ENCODE results near the gene DIAPH2. TPM values are rescaled to one million over a fixed set of nuclear protein-coding genes. Genes with fewer than 3 reads are reported as not detected.

DIAPH2 gene
- total RNA-seq, 1 experiment from 2014 or later = 20.4 TPM

DNA sequence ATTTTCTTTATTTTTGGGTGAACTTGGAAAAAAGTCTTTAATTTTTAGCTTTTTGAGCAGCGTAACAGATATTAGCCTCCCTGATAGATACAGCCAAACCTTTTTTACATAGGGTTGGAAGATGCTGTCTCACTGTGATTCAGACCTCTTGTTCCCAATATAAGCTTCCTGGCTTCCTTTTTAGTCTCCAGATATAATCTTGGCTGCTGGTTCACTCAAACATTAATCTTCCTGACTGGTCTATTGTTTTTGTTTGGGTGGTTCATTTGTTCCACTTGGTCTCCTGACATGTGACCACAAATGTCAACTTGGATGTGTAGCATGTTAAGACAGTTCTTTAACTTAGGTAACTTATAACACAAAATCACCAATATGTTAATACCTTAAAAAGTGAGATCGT lies 222.1 kb downstream of the DIAPH2 start:
- Histone ChIP-seq H3K27me3 (ENCODE audit: control insufficient read depth, insufficient read depth, low read length) (no peaks in the 10 kb centered on the region), H3K36me3 (replicated peaks; ENCODE audit: control insufficient read depth, insufficient read depth, low read length) (no peaks in the 10 kb centered on the region), H3K4me3 (ENCODE audit: insufficient read depth, low read depth, low read length) (no peak overlapping the region)
- DNase-seq = no peak

DNA sequence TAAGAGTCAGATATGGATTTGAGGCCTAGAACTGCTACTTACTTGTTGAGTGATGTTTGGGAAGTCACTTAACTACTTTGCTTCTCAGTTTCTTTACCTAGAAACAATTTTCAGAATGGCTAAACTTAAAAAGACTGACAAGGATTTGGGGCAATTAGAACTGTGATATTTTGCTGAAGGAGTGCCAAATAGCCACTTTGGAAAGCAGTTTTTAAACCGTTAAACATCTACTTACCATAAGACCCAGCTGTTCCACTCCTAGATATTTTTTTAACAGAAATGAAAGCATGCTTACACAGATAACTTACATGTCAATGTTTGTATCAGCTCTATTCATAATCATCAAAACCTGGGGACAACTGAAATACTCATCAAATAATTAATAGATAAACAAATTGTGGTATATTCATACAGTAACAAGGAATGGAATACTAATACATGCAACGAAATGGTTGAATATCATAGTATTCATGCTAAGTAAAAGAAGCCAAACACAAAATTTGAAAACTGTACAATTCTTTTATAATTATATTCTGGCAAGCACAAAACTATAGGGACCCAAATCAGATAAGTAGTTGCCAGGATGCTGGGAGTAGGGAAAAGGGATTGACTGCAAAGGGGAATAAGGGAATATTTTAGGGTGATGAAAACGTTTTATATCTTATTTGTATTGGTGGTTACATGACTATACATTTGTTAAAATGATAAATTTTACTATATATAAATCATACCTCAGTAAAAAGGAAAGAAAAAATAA lies 223.1 kb downstream of the DIAPH2 start:
- DNase-seq = no peak
- Histone ChIP-seq H3K27me3 (ENCODE audit: control insufficient read depth, insufficient read depth, low read length) (no peaks in the 10 kb centered on the region), H3K36me3 (replicated peaks; ENCODE audit: control insufficient read depth, insufficient read depth, low read length) (no peaks in the 10 kb centered on the region), H3K4me3 (ENCODE audit: insufficient read depth, low read depth, low read length) (no peak overlapping the region)

DNA sequence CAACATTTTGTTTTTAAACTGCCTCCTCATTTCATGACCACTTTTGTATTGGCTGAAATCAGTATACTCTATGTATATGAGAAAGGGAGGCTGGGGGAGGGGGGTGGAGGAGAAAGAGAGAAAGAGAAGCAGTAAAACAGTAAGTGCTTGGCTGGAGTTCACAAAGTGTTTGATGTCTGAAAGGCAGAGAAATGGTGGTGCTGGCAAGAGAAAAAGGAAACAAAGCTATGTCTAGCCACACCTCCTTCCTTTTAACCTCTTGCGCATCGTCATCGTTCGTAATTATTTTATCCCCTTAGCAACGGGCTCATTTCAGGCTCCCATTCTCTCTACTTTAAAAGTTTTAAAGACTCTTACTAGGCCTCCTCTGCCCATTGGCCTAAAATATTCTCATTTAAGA lies 224.6 kb downstream of the DIAPH2 start:
- DNase-seq = peak; percentile 1

DNA sequence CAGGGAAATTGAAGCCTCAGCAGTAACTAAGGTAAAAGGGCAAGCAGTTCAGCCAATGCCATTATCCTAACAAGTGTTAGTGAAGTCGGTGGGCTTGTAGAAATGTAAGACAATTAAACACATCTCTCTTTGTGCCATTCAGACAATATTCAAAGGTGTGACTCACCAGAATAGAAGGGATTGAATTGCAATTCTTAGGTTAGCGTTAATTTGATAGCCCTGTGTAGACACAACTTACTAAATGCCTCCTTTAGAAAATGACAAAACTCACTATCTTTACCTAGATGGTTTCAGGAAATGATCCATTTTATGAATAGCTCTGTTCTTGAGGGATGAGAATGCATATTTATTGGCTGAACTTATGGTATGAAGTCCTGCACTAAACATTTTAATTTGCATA lies 234.2 kb downstream of the DIAPH2 start:
- DNase-seq = no peak
- Histone ChIP-seq H3K36me3 (replicated peaks; ENCODE audit: control insufficient read depth, insufficient read depth, low read length) (no peaks in the 10 kb centered on the region), H3K4me3 (ENCODE audit: insufficient read depth, low read depth, low read length) (no peak overlapping the region), H3K27me3 (ENCODE audit: control insufficient read depth, insufficient read depth, low read length) (no peaks in the 10 kb centered on the region)

More for the DNA sequence above, 224.6 kb downstream of the DIAPH2 start:
- H3K27me3 ChIP-seq (ENCODE audit: control insufficient read depth, insufficient read depth, low read length) = no peaks in the 10 kb centered on the region
- no peaks in the 10 kb centered on the region for H3K36me3 ChIP-seq (replicated peaks; ENCODE audit: control insufficient read depth, insufficient read depth, low read length)
- no peak overlapping the region for H3K4me3 ChIP-seq (ENCODE audit: insufficient read depth, low read depth, low read length)

DNA sequence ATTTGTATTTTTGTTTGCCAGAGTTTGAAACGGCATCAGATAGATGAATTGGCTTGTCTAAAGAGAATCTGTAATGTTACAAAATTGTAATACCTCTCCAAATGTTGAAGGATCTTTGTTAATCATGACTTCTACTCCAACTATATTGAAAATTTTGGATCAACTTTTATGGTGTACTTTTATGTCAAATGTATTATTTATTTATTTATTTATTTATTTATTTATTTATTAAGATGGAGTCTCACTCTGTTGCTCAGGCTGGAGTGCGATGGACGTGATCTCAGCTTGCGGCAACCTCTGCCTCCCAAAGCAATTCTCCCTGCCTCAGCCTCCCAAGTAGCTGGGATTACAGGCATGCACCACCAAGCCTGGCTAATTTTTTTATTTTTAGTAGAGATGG lies 235.0 kb downstream of the DIAPH2 start:
- no peak for DNase-seq
- Histone ChIP-seq H3K27me3 (ENCODE audit: control insufficient read depth, insufficient read depth, low read length) (no peaks in the 10 kb centered on the region), H3K4me3 (ENCODE audit: insufficient read depth, low read depth, low read length) (no peak overlapping the region), H3K36me3 (replicated peaks; ENCODE audit: control insufficient read depth, insufficient read depth, low read length) (no peaks in the 10 kb centered on the region)

DNA sequence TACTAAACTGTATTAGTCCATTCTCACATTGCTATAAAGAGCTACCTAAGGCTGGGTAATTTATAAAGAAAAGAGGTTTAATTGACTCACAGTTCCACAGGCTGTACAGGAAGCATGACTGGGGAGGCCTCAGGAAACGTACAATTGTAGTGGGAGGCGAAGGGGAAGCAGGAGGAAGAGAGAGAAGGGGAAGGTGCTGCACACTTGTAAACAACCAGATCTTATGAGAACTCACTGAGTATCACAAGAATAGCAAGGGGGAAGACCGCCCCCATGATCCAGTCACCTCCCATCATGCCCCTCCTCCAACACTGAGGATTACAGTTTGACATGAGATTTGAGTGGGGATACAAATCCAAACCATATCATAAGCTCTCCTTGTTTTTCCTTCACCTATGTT lies 239.9 kb downstream of the DIAPH2 start:
- no peak for DNase-seq
- Histone ChIP-seq H3K4me3 (ENCODE audit: insufficient read depth, low read depth, low read length) (no peak overlapping the region), H3K27me3 (ENCODE audit: control insufficient read depth, insufficient read depth, low read length) (no peaks in the 10 kb centered on the region), H3K36me3 (replicated peaks; ENCODE audit: control insufficient read depth, insufficient read depth, low read length) (no peaks in the 10 kb centered on the region)

DNA sequence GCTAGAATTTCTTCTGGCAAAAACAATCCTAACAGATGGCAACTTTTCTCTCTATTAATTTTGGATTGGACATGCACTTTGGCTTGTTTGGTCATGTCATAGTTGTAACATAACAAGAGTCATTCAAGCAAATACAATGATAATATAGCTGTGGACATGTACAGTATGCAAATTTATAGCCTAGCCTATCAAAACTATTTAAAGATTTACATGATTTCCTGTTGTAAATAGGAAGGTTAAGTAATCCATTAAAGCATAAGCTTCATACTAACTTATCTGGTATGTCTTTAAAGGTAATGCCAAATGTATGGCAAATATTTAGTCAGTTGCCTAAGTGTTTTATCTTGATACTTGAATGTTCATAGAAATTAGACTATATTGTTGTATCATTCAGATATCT lies 244.4 kb downstream of the DIAPH2 start:
- H3K27me3 ChIP-seq (ENCODE audit: control insufficient read depth, insufficient read depth, low read length) = no peaks in the 10 kb centered on the region
- no peak for DNase-seq
- no peaks in the 10 kb centered on the region for H3K36me3 ChIP-seq (replicated peaks; ENCODE audit: control insufficient read depth, insufficient read depth, low read length)
- no peak overlapping the region for H3K4me3 ChIP-seq (ENCODE audit: insufficient read depth, low read depth, low read length)

DNA sequence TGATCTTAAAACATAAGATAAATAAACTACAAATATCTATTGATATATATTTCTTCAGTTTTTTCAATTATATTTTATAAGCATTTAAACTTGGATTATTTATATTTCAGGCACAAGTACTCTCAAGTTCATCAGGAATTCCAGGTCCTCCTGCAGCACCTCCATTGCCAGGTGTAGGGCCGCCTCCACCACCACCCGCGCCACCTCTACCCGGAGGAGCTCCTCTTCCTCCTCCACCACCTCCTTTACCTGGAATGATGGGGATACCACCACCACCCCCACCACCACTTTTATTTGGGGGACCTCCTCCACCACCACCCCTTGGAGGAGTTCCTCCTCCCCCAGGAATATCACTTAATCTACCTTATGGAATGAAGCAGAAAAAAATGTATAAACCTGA lies 273.1 kb downstream of the DIAPH2 start:
- no peak for DNase-seq
- no peaks in the 10 kb centered on the region for H3K36me3 ChIP-seq (replicated peaks; ENCODE audit: control insufficient read depth, insufficient read depth, low read length)
- no peaks in the 10 kb centered on the region for H3K27me3 ChIP-seq (ENCODE audit: control insufficient read depth, insufficient read depth, low read length)
- no peak overlapping the region for H3K4me3 ChIP-seq (ENCODE audit: insufficient read depth, low read depth, low read length)

DNA sequence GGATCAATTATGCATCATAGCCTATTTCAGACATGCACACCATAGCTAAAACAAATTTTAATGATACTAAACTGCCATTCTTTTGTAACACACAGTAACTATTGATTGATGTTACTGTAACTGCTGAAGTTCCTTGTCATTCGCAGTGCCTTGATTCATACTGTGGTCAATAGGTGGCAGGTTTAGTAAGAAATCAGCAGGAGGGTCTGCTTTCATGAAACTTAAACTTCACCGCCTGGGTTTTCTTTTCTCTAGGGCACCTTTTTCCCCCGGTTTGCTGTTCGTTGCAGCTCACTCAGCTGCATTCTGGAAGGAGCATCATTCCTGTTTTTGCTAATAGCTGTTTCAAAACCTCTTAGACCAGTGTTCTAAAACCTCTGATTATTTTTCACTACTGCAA lies 287.2 kb downstream of the DIAPH2 start:
- Histone ChIP-seq H3K36me3 (replicated peaks; ENCODE audit: control insufficient read depth, insufficient read depth, low read length) (no peaks in the 10 kb centered on the region), H3K27me3 (ENCODE audit: control insufficient read depth, insufficient read depth, low read length) (no peaks in the 10 kb centered on the region)
- peak; percentile 7 for DNase-seq

DNA sequence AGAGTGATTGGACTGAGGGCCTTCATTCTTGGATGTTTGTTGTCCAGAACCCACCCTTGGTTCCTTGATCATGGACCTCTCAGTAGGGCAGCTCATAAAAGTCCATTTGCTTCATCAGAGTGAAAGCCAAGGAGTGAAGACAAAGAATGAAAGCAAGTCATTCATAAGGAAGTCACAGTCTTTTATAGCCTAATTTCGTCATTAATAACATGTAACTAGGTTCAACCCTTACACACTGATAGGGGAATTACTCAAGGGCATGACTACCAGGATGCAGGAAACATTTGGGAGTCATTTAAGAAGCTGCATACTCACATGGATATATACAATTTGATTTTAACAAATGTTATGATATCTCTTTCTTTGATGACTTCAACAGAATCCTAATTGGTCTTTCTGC lies 294.3 kb downstream of the DIAPH2 start:
- Histone ChIP-seq H3K36me3 (replicated peaks; ENCODE audit: control insufficient read depth, insufficient read depth, low read length) (no peaks in the 10 kb centered on the region), H3K4me3 (ENCODE audit: insufficient read depth, low read depth, low read length) (no peak overlapping the region), H3K27me3 (ENCODE audit: control insufficient read depth, insufficient read depth, low read length) (no peaks in the 10 kb centered on the region)
- no peak for DNase-seq

More for the DNA sequence above, 287.2 kb downstream of the DIAPH2 start:
- H3K4me3 ChIP-seq (ENCODE audit: insufficient read depth, low read depth, low read length) = no peak overlapping the region

DNA sequence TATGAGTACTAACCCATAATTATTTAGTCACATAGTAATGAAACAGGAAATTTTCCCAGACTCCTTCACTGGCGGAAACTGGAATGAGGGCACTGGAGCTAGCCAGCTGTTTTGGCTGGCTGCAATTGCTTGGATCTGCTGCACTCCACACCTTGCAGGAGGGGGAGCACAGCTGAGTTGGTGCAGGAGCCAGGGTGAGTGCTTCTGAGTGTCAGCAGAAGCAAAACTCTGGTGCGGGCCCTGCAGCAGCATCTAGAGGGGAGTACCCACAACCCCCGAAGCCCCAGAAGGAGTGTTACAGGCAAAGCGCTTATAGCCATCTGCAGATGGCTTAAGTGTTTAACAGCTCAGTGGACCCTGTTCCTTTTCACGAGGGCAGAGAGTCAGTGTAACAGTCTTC lies 295.1 kb downstream of the DIAPH2 start:
- no peak overlapping the region for H3K4me3 ChIP-seq (ENCODE audit: insufficient read depth, low read depth, low read length)
- DNase-seq = no peak
- H3K36me3 ChIP-seq (replicated peaks; ENCODE audit: control insufficient read depth, insufficient read depth, low read length) = no peaks in the 10 kb centered on the region
- H3K27me3 ChIP-seq (ENCODE audit: control insufficient read depth, insufficient read depth, low read length) = no peaks in the 10 kb centered on the region

DNA sequence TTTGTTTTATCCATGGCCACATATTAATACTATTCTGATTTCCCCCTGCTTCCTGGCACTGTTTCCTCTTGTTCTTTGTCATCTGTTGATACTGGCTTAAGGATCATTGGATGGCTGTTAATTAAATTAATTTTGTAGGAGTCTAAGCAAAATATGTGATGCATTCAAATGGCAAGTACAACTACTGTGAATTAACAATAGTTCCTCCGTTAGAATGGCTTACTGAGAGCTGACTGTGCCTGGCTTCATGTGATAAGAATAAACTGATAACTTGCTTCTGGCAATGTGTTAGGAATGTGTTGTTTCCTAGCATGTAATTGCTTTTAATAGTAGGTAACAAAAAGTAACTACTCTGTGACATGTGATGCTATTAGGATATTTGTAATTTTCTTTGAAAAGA lies 297.5 kb downstream of the DIAPH2 start:
- no peak overlapping the region for H3K4me3 ChIP-seq (ENCODE audit: insufficient read depth, low read depth, low read length)
- H3K27me3 ChIP-seq (ENCODE audit: control insufficient read depth, insufficient read depth, low read length) = no peaks in the 10 kb centered on the region
- no peaks in the 10 kb centered on the region for H3K36me3 ChIP-seq (replicated peaks; ENCODE audit: control insufficient read depth, insufficient read depth, low read length)
- DNase-seq = no peak

DNA sequence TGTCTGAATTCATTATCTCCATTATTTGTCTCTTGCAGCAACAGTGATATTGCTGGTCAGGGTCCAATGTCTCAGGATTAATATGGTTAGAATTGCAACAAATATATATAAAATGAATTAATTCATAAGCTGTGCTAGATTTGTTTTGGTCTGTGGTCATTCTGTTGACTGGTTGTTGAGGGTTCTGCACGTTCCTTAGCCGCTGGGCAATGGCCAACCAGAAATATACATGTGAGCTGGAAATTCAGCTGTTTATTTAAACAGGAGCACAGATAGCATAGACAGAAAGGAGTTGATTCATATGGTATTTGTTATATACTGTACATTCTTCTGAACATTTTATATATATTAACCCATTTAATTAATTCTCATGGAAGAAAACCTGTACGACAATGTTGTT lies 299.9 kb downstream of the DIAPH2 start:
- Histone ChIP-seq H3K36me3 (replicated peaks; ENCODE audit: control insufficient read depth, insufficient read depth, low read length) (no peaks in the 10 kb centered on the region), H3K4me3 (ENCODE audit: insufficient read depth, low read depth, low read length) (no peak overlapping the region), H3K27me3 (ENCODE audit: control insufficient read depth, insufficient read depth, low read length) (no peaks in the 10 kb centered on the region)
- DNase-seq = no peak

DNA sequence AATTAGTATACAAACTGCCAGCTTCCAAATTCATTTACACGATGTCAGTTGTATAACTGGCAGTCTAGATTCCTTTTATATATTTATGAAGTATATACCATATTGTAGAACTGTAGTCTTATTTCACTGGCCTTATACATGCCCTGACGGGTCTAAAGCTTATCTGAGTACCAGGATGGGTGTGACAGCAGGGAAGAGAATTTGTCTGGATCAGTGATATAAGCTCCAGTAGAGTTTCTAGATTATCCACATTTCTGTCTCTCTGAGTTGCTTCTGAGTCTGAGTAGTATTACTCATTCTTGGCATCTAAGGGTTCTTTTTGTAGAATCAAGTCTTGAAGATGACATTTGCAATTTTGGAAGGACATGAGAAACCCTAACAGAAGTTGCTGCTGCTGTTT lies 300.4 kb downstream of the DIAPH2 start:
- H3K4me3 ChIP-seq (ENCODE audit: insufficient read depth, low read depth, low read length) = no peak overlapping the region
- H3K27me3 ChIP-seq (ENCODE audit: control insufficient read depth, insufficient read depth, low read length) = no peaks in the 10 kb centered on the region
- no peak for DNase-seq
- H3K36me3 ChIP-seq (replicated peaks; ENCODE audit: control insufficient read depth, insufficient read depth, low read length) = no peaks in the 10 kb centered on the region

DNA sequence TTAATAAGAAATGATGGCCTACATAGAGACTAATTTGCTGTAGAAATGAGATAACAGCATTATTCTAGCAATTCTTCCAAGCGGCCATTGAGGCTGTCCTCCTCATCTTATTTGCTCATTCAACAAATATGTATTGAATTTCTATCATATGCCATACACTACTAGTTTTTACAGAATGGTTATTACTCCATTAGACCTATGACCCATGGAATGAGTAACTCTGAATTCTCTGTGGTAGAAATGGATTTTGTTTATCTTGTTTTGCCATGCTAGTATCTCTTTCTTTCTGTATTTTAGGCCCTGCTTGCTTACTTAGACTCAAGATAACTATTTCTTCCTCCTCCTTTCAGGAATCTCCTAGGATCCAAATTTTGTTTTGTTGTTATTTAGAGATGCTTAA lies 302.6 kb downstream of the DIAPH2 start:
- Histone ChIP-seq H3K36me3 (replicated peaks; ENCODE audit: control insufficient read depth, insufficient read depth, low read length) (no peaks in the 10 kb centered on the region), H3K4me3 (ENCODE audit: insufficient read depth, low read depth, low read length) (no peak overlapping the region), H3K27me3 (ENCODE audit: control insufficient read depth, insufficient read depth, low read length) (no peaks in the 10 kb centered on the region)
- DNase-seq = no peak
